GM12891 (cell line): ENCODE data around the gene C2CD5.
"Not testable (repeated sequence)": the region's sequence is repeated elsewhere in the genome, so short reads cannot be mapped to it uniquely, and the experiment has no call there.

Experiments
- DNase-seq: peaks from one replicate; pipeline ENCODE4 v3.0.0; 2011; ENCODE audit warnings: low spot score; ENCODE audit not compliant: insufficient read length
- FAIRE-seq: peaks from 2 replicates; lab custom pipeline; 2011; peaks lifted over from hg19 to GRCh38; lab: Jason Lieb, UNC
- PAX5 ChIP-seq: IDR thresholded peaks from 2 replicates; pipeline ENCODE4 v1.6.1; 2011; ENCODE audit warnings: low read length, moderate library complexity, mild to moderate bottlenecking; ENCODE audit not compliant: insufficient read depth, severe bottlenecking
- POLR2A ChIP-seq: IDR thresholded peaks from 2 replicates; pipeline ENCODE4 v1.6.1; 2011; ENCODE audit warnings: low read depth, low read length, control low read depth
- POLR2AphosphoS5 ChIP-seq: IDR thresholded peaks from 2 replicates; pipeline ENCODE4 v1.6.1; 2011; ENCODE audit warnings: low read depth, low read length, control low read depth
- POU2F2 ChIP-seq: IDR thresholded peaks from 2 replicates; pipeline ENCODE4 v1.6.1; 2011; ENCODE audit warnings: low read depth, mild to moderate bottlenecking, control low read depth, low read length, moderate library complexity
- SPI1 ChIP-seq: IDR thresholded peaks from 2 replicates; pipeline ENCODE4 v1.6.1; 2011; ENCODE audit warnings: low read depth, low read length, control low read depth
- TAF1 ChIP-seq: IDR thresholded peaks from 2 replicates; pipeline ENCODE4 v1.6.1; 2011; ENCODE audit warnings: low read depth, low read length, control low read depth

The C2CD5 gene

GRCh38 chr12:22459838-22460490 lies 84.4 kb downstream of the C2CD5 start:
- FAIRE-seq (peak; percentile 69), DNase-seq (peak; percentile 2)
- no peak for TF ChIP-seq TAF1
- TF ChIP-seq POU2F2: no peak
- no peak for TF ChIP-seq SPI1
- TF ChIP-seq PAX5: no peak
- no peak for TF ChIP-seq POLR2A
- no peak for TF ChIP-seq POLR2AphosphoS5

GRCh38 chr12:22458298-22458937 lies 85.9 kb downstream of the C2CD5 start:
- no peak for FAIRE-seq
- TF ChIP-seq POLR2AphosphoS5: no peak
- TF ChIP-seq POU2F2: no peak
- TF ChIP-seq POLR2A: no peak
- no peak for TF ChIP-seq PAX5
- no peak for TF ChIP-seq SPI1
- no peak for TF ChIP-seq TAF1
- DNase-seq: no peak

GRCh38 chr12:22457085-22457484 lies 87.3 kb downstream of the C2CD5 start:
- TF ChIP-seq SPI1 (no peak), POLR2A (no peak), POU2F2 (no peak), POLR2AphosphoS5 (no peak), PAX5 (no peak), TAF1 (no peak)
- DNase-seq (no peak), FAIRE-seq (no peak)

GRCh38 chr12:22453511-22453910 lies 90.8 kb downstream of the C2CD5 start:
- no peak for FAIRE-seq

GRCh38 chr12:22447223-22447622 lies 97.1 kb downstream of the C2CD5 start:
- FAIRE-seq: no peak
- no peak for DNase-seq
- TF ChIP-seq POLR2A: no peak
- no peak for TF ChIP-seq POLR2AphosphoS5
- no peak for TF ChIP-seq PAX5
- no peak for TF ChIP-seq TAF1
- no peak for TF ChIP-seq SPI1
- TF ChIP-seq POU2F2: no peak

More at GRCh38 chr12:22453511-22453910, 90.8 kb downstream of the C2CD5 start:
- no peak for DNase-seq
- TF ChIP-seq TAF1: no peak
- no peak for TF ChIP-seq POLR2A
- TF ChIP-seq PAX5: no peak
- TF ChIP-seq POU2F2: no peak
- TF ChIP-seq SPI1: no peak
- no peak for TF ChIP-seq POLR2AphosphoS5

GRCh38 chr12:22444317-22444665 lies 100.1 kb downstream of the C2CD5 start:
- FAIRE-seq, DNase-seq: not testable (repeated sequence)

GRCh38 chr12:22443379-22444316 lies 100.7 kb downstream of the C2CD5 start:
- peak; percentile 88 for FAIRE-seq
- DNase-seq: peak; percentile 39
- TF ChIP-seq TAF1 (no peak), SPI1 (peak; percentile 71)

- no peak for DNase-seq
- FAIRE-seq: no peak
- TF ChIP-seq POLR2A (no peak), TAF1 (no peak), PAX5 (no peak), POU2F2 (no peak), SPI1 (no peak), POLR2AphosphoS5 (no peak)
Observed at GRCh38 chr12:22437031-22437806, 107.1 kb downstream of the C2CD5 start.

- no peak for FAIRE-seq
- TF ChIP-seq POLR2A: no peak
- TF ChIP-seq TAF1: no peak
- TF ChIP-seq POU2F2: no peak
- TF ChIP-seq SPI1: no peak
- no peak for TF ChIP-seq POLR2AphosphoS5
- no peak for TF ChIP-seq PAX5
- DNase-seq: no peak
Observed at GRCh38 chr12:22435583-22435982, 108.8 kb downstream of the C2CD5 start.
